MG63 (cell line): ENCODE data around the gene ANKRD42. TPM values are rescaled to one million over a fixed set of nuclear protein-coding genes. Genes with fewer than 3 reads are reported as not detected.

Source experiments
- DNase-seq: peaks from one replicate; pipeline ENCODE4 v3.0.0-alpha.2; 2020
- H3K27me3 ChIP-seq: fragments of 250-450 bp; sonication (Bioruptor Pico); 2 replicates; pipeline ENCODE4 v1.5.1; 2020; ENCODE audit warnings: mild to moderate bottlenecking, moderate library complexity
- H3K36me3 ChIP-seq: fragments of 250-450 bp; sonication (Bioruptor Pico); 2 replicates; pipeline ENCODE4 v1.5.1; 2020; ENCODE audit warnings: mild to moderate bottlenecking, moderate library complexity
- H3K4me3 ChIP-seq: fragments of 250-450 bp; sonication (Bioruptor Pico); 2 replicates; pipeline ENCODE4 v1.5.1; 2020; ENCODE audit warnings: mild to moderate bottlenecking, moderate library complexity
- H3K9me3 ChIP-seq: fragments of 250-450 bp; sonication (Bioruptor Pico); 2 replicates; pipeline ENCODE4 v1.5.1; 2020; ENCODE audit warnings: mild to moderate bottlenecking, moderate library complexity
- total RNA-seq: library from RNA; depleted of rRNA; stranded (reverse); fragments of >200 nt; shearing (Covaris generic); gene quantifications from 2 replicates; pipeline ENCODE4 v1.2.3, GENCODE V29; 2014; ENCODE audit warnings: low replicate concordance; rRNA removed

The ANKRD42 gene
- total RNA-seq, 1 experiment from 2014 or later: 6.1 TPM

DNA sequence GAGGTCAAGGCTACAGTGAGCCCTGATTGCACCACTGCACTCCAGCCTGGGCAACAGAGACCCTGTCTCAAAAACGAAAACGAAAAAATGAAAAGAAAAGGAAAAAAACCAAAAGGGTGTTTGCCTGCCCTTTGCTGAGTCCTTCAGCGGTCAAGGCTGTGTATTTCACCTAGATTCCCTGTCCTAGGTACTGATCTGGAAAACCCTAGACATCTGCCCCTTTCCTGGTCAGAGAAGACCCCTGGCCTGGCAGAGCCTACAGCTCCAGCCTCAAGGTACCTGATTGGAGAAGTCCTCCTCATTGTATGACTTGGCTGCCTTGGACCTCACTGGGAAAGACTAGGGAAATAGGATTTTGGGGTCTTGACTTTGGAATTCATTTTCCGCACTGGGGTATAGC is 100.7 kb downstream of the ANKRD42 start:
- no peaks in the 10 kb centered on the region for H3K27me3 ChIP-seq
- no peaks in the 10 kb centered on the region for H3K36me3 ChIP-seq
- H3K9me3 ChIP-seq: no peaks in the 10 kb centered on the region
- DNase-seq: no peak
- H3K4me3 ChIP-seq: no peak overlapping the region

Other genes starting within 250 kb of the ANKRD42 start
- gene RAB30, start 121.8 kb upstream of the ANKRD42 start, total RNA-seq: 4.0 and 6.1 TPM in 2 replicates
- gene PCF11, start 36.6 kb upstream of the ANKRD42 start, total RNA-seq: 18.0 and 48.3 TPM in 2 replicates
- 16.8 and 29.0 TPM in 2 replicates for gene CCDC90B, start 92.7 kb downstream of the ANKRD42 start, total RNA-seq